Activated CD8-positive, alpha-beta T cell treated with anti-CD3 and anti-CD28 coated beads for 36 hours (primary cell): ENCODE results near the gene ANOS1. TPM values are rescaled to one million over a fixed set of nuclear protein-coding genes. Genes with fewer than 3 reads are reported as not detected.

Experiments used
- ATAC-seq: fragments of 200-7000 bp; cut with Tn5 transposase; one replicate; pipeline ENCODE4 v1.10.0; 2021; ENCODE audit warnings: mild to moderate bottlenecking, moderate library complexity
- CTCF ChIA-PET: fragments of 350-600 bp; sonication (Branson Sonifier 250); formaldehyde crosslinking; loops from one replicate; lab custom pipeline; 2021; ENCODE audit warnings: antibody characterized with exemption; lab: Charles Lee
- POLR2A ChIA-PET: fragments of 350-600 bp; sonication (Branson Sonifier 250); formaldehyde crosslinking; loops from one replicate; lab custom pipeline; 2021; ENCODE audit warnings: antibody characterized with exemption; lab: Charles Lee
- DNase-seq: peaks from one replicate; pipeline ENCODE4 v3.0.0-alpha.2; 2020
- H3K27ac Mint-ChIP-seq: one replicate; pipeline ENCODE4 v1.8.0; 2021; ENCODE audit warnings: mild to moderate bottlenecking, mixed read lengths
- H3K27me3 Mint-ChIP-seq: one replicate; pipeline ENCODE4 v1.8.0; 2021; ENCODE audit warnings: mixed read lengths
- H3K36me3 Mint-ChIP-seq: one replicate; pipeline ENCODE4 v1.8.0; 2021; ENCODE audit warnings: low read depth, mixed read lengths
- H3K4me1 Mint-ChIP-seq: one replicate; pipeline ENCODE4 v1.8.0; 2021; ENCODE audit warnings: low read depth, mixed read lengths
- H3K4me3 Mint-ChIP-seq: one replicate; pipeline ENCODE4 v1.8.0; 2021; ENCODE audit warnings: mild to moderate bottlenecking, moderate library complexity, mixed read lengths
- H3K9me3 Mint-ChIP-seq: one replicate; pipeline ENCODE4 v1.8.0; 2021; ENCODE audit warnings: mixed read lengths
- CTCF ChIP-seq: fragments of 200-600 bp; IDR thresholded peaks from one replicate; pipeline ENCODE4 v1.8.0; 2022; ENCODE audit warnings: antibody characterized with exemption, mild to moderate bottlenecking
- intact Hi-C: fragments of 100-400 bp; cut with micrococcal nuclease; formaldehyde crosslinking; loops from one replicate; pipeline ENCODE4 v1.10.0; 2022
- total RNA-seq, 2 experiments: library from RNA; stranded (reverse); gene quantifications; one replicate each; pipeline ENCODE4 v1.2.3, GENCODE V29; 2021

ANOS1 gene
- total RNA-seq, 2 experiments from 2014 or later: 0.04 TPM; not detected in 1

- TF ChIP-seq CTCF: no peak
- ChIA-PET POLR2A (no interaction called here), CTCF (no interaction called here)
- ATAC-seq: no peak
- Mint-ChIP-seq H3K9me3 (no peaks in the 10 kb centered on the region), H3K27ac (no peak overlapping the region), H3K4me1 (no peaks in the 10 kb centered on the region), H3K27me3 (no peaks in the 10 kb centered on the region), H3K4me3 (no peak overlapping the region), H3K36me3 (no peaks in the 10 kb centered on the region)
- DNase-seq: no peak
- intact Hi-C loops: no loop called here
Observed at GRCh38 chrX:8657883-8658282, 74.1 kb downstream of the ANOS1 start.

- Mint-ChIP-seq H3K4me3 (no peak overlapping the region), H3K27ac (no peak overlapping the region), H3K4me1 (no peaks in the 10 kb centered on the region), H3K36me3 (no peaks in the 10 kb centered on the region), H3K27me3 (no peaks in the 10 kb centered on the region), H3K9me3 (no peaks in the 10 kb centered on the region)
- intact Hi-C loops: no loop called here
- ATAC-seq (no peak), DNase-seq (no peak)
- no peak for TF ChIP-seq CTCF
- ChIA-PET POLR2A (no interaction called here), CTCF (no interaction called here)
Observed at GRCh38 chrX:8653956-8654355, 78.0 kb downstream of the ANOS1 start.

- ChIA-PET POLR2A (no interaction called here), CTCF (no interaction called here)
- ATAC-seq (no peak), DNase-seq (no peak)
- Mint-ChIP-seq H3K9me3 (no peaks in the 10 kb centered on the region), H3K4me3 (no peak overlapping the region), H3K27ac (no peak overlapping the region), H3K27me3 (no peaks in the 10 kb centered on the region), H3K4me1 (no peaks in the 10 kb centered on the region), H3K36me3 (no peaks in the 10 kb centered on the region)
- intact Hi-C loops: no loop called here
- TF ChIP-seq CTCF: no peak
Observed at GRCh38 chrX:8649969-8650368, 82.0 kb downstream of the ANOS1 start.

- ChIA-PET CTCF (no interaction called here), POLR2A (no interaction called here)
- intact Hi-C loops: no loop called here
- no peak for DNase-seq
- TF ChIP-seq CTCF: no peak
- Mint-ChIP-seq H3K4me1 (no peaks in the 10 kb centered on the region), H3K9me3 (no peaks in the 10 kb centered on the region), H3K27ac (no peak overlapping the region), H3K4me3 (no peak overlapping the region), H3K36me3 (no peaks in the 10 kb centered on the region), H3K27me3 (no peaks in the 10 kb centered on the region)
- ATAC-seq: no peak
Observed at GRCh38 chrX:8647176-8647575, 84.8 kb downstream of the ANOS1 start.

GRCh38 chrX:8639949-8640475 is 91.9 kb downstream of the ANOS1 start:
- no peak for TF ChIP-seq CTCF
- ATAC-seq: no peak
- H3K4me1 Mint-ChIP-seq: no peaks in the 10 kb centered on the region
- intact Hi-C loops: no loop called here
- no peaks in the 10 kb centered on the region for H3K36me3 Mint-ChIP-seq
- H3K27ac Mint-ChIP-seq: no peak overlapping the region
- no peaks in the 10 kb centered on the region for H3K9me3 Mint-ChIP-seq
- H3K4me3 Mint-ChIP-seq: no peak overlapping the region
- H3K27me3 Mint-ChIP-seq: no peaks in the 10 kb centered on the region
- DNase-seq: no peak
- ChIA-PET CTCF (no interaction called here), POLR2A (no interaction called here)
